Activated T-cell treated with anti-CD3 and anti-CD28 coated beads, Interleukin-2, amount 50 U/mL, for 24 hours (primary cell): ENCODE data around the gene BECN2.

Experiments
- DNase-seq: peaks from one replicate; pipeline ENCODE4 v3.0.0-alpha.2; 2020
- H3K27ac Mint-ChIP-seq: 2 replicates; pipeline ENCODE4 v1.8.0; 2020; ENCODE audit warnings: mild to moderate bottlenecking, mixed read lengths
- H3K27me3 Mint-ChIP-seq: 2 replicates; pipeline ENCODE4 v1.8.0; 2020; ENCODE audit warnings: mixed read lengths
- H3K36me3 Mint-ChIP-seq: 2 replicates; pipeline ENCODE4 v1.8.0; 2020; ENCODE audit warnings: low read depth, mixed read lengths
- H3K4me1 Mint-ChIP-seq: 2 replicates; pipeline ENCODE4 v1.8.0; 2020; ENCODE audit warnings: low read depth, mixed read lengths
- H3K4me3 Mint-ChIP-seq: 2 replicates; pipeline ENCODE4 v1.8.0; 2020; ENCODE audit warnings: mild to moderate bottlenecking, moderate library complexity, mixed read lengths
- H3K9me3 Mint-ChIP-seq: 2 replicates; pipeline ENCODE4 v1.8.0; 2020; ENCODE audit warnings: mixed read lengths

Gene BECN2, protein sequence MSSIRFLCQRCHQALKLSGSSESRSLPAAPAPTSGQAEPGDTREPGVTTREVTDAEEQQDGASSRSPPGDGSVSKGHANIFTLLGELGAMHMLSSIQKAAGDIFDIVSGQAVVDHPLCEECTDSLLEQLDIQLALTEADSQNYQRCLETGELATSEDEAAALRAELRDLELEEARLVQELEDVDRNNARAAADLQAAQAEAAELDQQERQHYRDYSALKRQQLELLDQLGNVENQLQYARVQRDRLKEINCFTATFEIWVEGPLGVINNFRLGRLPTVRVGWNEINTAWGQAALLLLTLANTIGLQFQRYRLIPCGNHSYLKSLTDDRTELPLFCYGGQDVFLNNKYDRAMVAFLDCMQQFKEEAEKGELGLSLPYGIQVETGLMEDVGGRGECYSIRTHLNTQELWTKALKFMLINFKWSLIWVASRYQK

DNA sequence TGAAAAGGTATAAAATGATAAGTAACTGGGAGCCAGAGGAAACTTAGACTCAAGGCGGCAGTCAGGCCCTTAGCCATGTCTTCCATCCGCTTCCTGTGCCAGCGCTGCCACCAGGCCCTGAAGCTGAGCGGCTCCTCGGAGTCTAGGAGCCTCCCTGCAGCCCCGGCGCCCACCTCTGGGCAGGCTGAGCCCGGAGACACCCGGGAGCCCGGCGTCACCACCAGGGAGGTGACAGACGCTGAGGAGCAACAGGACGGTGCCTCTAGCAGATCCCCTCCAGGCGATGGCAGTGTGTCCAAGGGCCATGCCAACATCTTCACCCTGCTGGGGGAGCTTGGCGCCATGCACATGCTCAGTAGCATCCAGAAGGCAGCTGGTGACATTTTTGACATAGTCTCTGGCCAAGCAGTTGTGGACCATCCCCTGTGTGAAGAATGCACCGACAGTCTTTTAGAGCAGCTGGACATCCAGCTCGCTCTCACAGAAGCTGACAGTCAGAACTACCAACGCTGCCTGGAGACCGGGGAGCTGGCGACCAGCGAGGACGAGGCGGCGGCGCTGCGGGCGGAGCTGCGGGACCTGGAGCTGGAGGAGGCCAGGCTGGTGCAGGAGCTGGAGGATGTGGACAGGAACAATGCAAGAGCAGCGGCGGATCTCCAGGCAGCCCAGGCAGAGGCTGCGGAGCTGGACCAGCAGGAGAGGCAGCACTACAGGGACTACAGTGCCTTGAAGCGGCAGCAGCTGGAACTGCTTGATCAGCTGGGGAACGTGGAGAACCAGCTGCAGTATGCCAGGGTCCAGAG is at the start of gene BECN2:
TSS of gene BECN2 (plus strand) at position 76 of the 803 bp plus-strand sequence. CDS start at position 76, 0 bp downstream.
- Mint-ChIP-seq H3K36me3 (no peaks in the 10 kb centered on the region), H3K27ac (no peak within 1 kb of the TSS), H3K4me1 (no peaks in the 10 kb centered on the region), H3K9me3 (no peaks in the 10 kb centered on the region), H3K4me3 (no peak within 1 kb of the TSS), H3K27me3 (no peaks in the 10 kb centered on the region)
- no peak for DNase-seq

DNA sequence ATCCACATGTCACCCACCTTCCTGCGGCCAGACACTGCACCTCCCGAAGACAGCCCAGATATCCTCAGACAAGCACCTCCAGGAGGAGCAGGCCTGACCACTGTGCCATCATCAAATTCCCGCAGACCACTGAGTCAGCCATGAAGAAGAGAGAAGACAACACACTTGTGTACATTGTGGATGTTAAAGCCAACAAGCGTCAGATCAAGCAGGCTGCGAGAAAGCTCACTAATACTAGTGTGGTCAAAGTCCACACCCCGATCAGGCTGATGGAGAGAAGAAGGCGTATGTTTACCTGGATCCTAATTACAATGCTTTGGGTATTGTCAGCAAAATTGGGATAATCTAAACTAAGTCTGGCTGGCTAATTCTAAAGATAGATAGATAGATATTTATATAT is 41.4 kb upstream of the BECN2 start:
- H3K4me1 Mint-ChIP-seq, result no peaks in the 10 kb centered on the region
- H3K27ac Mint-ChIP-seq, result no peak overlapping the region
- H3K27me3 Mint-ChIP-seq, result no peaks in the 10 kb centered on the region
- H3K36me3 Mint-ChIP-seq, result no peaks in the 10 kb centered on the region
- no peaks in the 10 kb centered on the region for H3K9me3 Mint-ChIP-seq
- H3K4me3 Mint-ChIP-seq, result no peak overlapping the region
- DNase-seq, result no peak

DNA sequence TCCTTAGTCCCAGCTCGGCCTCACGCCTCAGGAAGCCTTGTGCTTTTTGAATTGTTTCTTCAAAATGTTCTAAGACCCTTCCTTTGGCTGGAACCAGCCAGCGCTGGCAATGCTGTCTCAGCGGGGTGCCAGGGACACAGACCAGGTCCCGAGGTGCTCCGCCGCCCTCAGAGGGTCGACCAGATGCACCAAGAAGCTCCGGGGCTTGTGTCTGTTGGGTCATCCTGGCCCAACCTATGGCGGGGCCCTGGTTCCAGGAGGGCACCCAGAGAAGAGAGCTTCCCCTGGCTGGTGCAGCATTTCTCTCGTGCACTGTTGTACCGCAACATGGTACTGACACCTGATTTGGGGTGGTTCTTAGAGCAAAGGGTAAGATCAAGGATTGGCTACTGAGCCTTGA is 40.1 kb upstream of the BECN2 start:
- Mint-ChIP-seq H3K4me1 (no peaks in the 10 kb centered on the region), H3K27me3 (no peaks in the 10 kb centered on the region), H3K36me3 (no peaks in the 10 kb centered on the region), H3K9me3 (no peaks in the 10 kb centered on the region), H3K4me3 (no peak overlapping the region), H3K27ac (no peak overlapping the region)
- DNase-seq, result no peak

- no peak for DNase-seq
- Mint-ChIP-seq H3K4me3 (no peak overlapping the region), H3K27ac (no peak overlapping the region), H3K27me3 (no peaks in the 10 kb centered on the region), H3K9me3 (no peaks in the 10 kb centered on the region), H3K4me1 (no peaks in the 10 kb centered on the region), H3K36me3 (no peaks in the 10 kb centered on the region)
Measured at GRCh38 chr1:241918879-241919278, 38.7 kb upstream of the BECN2 start.

DNA sequence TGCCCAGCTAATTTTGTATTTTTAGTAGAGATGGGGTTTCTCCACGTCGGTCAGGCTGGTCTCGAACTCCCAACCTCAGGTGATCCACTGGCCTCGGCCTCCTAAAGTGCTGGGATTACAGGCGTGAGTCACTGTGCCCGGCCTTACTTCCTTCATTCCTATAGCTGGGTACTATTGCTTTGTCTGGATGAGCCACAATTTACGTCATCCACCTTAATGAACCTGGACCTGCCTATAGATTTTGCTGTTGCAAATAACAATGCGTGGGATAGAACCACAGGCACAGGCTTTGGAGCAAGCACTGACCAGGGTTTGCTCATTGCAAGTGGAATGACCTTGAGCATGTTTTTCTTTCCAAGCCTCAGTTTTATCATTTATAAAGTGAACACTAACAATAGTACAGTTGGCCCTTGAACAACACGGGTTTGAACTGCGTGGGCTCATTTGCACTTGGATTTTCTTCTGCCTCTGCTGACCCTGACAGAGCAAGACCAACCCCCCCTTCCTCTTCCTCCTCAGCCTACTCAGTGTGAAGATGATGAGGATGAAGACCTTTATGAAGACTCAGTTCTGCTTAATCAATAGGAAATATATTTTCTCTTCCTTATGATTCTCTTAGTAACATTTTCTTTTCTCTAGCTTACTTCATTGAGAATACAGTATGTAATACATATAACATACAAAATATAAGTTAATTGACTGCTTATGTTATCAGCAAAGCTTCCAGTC is 33.3 kb upstream of the BECN2 start:
- H3K4me1 Mint-ChIP-seq, result no peaks in the 10 kb centered on the region
- H3K27me3 Mint-ChIP-seq, result no peaks in the 10 kb centered on the region
- no peak overlapping the region for H3K4me3 Mint-ChIP-seq
- no peaks in the 10 kb centered on the region for H3K36me3 Mint-ChIP-seq
- no peak for DNase-seq
- H3K9me3 Mint-ChIP-seq, result no peaks in the 10 kb centered on the region
- H3K27ac Mint-ChIP-seq, result no peak overlapping the region

- no peaks in the 10 kb centered on the region for H3K4me1 Mint-ChIP-seq
- H3K36me3 Mint-ChIP-seq, result no peaks in the 10 kb centered on the region
- H3K27me3 Mint-ChIP-seq, result no peaks in the 10 kb centered on the region
- H3K27ac Mint-ChIP-seq, result no peak overlapping the region
- DNase-seq, result no peak
- H3K9me3 Mint-ChIP-seq, result no peaks in the 10 kb centered on the region
- no peak overlapping the region for H3K4me3 Mint-ChIP-seq
Measured at GRCh38 chr1:241926141-241926540, 31.4 kb upstream of the BECN2 start.

DNA sequence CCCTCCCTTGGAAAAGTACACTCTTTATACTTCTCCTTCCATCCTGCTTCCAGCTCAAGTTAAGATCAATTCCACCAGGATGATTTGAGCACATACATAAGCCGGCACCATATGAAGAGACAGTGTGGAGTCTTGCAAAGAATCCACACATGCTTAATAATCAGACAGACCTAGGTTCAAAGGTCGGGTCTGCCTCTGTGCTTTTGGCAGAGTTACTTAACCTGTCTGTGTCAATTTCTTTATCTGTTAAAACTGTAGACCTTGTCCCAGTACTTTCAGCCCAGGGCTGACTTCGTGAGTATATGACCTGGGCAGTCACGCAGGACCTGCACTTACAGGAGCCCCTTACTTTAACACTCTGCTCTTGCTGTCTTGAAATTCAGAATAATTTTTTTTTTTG is 30.2 kb upstream of the BECN2 start:
- no peaks in the 10 kb centered on the region for H3K27me3 Mint-ChIP-seq
- H3K4me3 Mint-ChIP-seq, result no peak overlapping the region
- no peaks in the 10 kb centered on the region for H3K4me1 Mint-ChIP-seq
- DNase-seq, result no peak
- H3K9me3 Mint-ChIP-seq, result no peaks in the 10 kb centered on the region
- H3K36me3 Mint-ChIP-seq, result no peaks in the 10 kb centered on the region
- H3K27ac Mint-ChIP-seq, result no peak overlapping the region

DNA sequence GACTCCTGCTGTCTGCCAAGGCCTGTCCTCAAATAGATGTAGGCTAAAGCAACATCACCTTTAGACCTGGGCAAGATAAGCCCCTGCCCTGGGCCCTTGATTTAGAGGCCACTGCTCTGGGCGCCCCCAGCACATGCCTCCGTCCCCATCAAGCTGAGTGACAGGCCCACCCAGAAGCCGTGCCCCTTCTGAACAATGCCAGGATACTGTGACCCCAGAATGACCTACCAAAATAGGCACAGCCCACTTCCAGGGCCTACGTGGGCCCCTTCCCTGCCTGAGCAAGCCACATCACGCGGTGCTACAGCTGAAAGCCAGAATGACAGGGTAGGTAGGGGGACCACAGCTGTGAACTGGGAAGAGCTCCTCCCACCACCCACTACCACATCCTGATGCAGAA is 24.7 kb upstream of the BECN2 start:
- no peak overlapping the region for H3K27ac Mint-ChIP-seq
- no peak overlapping the region for H3K4me3 Mint-ChIP-seq
- peaks cover 5% of the 10 kb centered on the region for H3K27me3 Mint-ChIP-seq
- no peak for DNase-seq
- no peaks in the 10 kb centered on the region for H3K4me1 Mint-ChIP-seq
- H3K9me3 Mint-ChIP-seq, result no peaks in the 10 kb centered on the region
- no peaks in the 10 kb centered on the region for H3K36me3 Mint-ChIP-seq

DNA sequence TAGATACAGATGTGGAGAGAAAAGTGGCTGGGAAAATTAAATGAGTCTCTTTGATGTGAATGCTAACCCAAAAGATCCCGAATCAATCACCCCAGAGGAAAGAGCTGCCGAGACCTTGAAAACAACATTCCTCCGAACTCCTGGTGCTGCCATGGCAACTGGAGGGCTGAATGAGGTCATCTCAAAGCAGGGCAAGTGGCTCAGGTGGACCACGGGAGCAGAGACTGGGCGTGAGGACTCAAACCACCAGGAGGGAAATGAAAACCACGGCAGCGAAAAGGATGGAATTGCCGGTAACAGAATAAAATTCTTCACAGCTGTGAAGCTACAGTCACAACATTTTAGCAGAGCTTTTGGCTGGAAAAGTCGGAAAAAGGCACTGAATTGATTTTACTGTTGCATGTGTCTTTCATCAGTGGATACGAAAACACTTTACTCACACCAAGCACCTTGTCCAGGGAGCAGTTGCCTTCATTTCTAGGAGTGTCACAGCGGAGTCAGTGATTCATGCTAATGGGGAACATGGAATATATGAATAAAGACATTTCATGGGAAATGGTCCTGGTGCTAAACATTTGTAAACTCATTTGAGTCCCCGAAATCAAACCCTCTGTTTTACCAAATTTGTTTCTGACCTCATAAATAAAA is 23.2 kb upstream of the BECN2 start:
- DNase-seq, result no peak
- Mint-ChIP-seq H3K27ac (no peak overlapping the region), H3K4me3 (no peak overlapping the region), H3K27me3 (peaks cover 5% of the 10 kb centered on the region), H3K4me1 (no peaks in the 10 kb centered on the region), H3K9me3 (no peaks in the 10 kb centered on the region), H3K36me3 (no peaks in the 10 kb centered on the region)

GRCh38 chr1:241934866-241935265 is 22.7 kb upstream of the BECN2 start:
- Mint-ChIP-seq H3K27me3 (peaks cover 5% of the 10 kb centered on the region), H3K4me1 (no peaks in the 10 kb centered on the region), H3K36me3 (no peaks in the 10 kb centered on the region), H3K9me3 (no peaks in the 10 kb centered on the region), H3K4me3 (no peak overlapping the region), H3K27ac (no peak overlapping the region)
- DNase-seq, result no peak

- Mint-ChIP-seq H3K27me3 (no peaks in the 10 kb centered on the region), H3K4me3 (no peak overlapping the region), H3K36me3 (no peaks in the 10 kb centered on the region), H3K27ac (no peak overlapping the region), H3K9me3 (no peaks in the 10 kb centered on the region), H3K4me1 (no peaks in the 10 kb centered on the region)
- DNase-seq, result no peak
Measured at GRCh38 chr1:241939798-241940197, 17.8 kb upstream of the BECN2 start.

DNA sequence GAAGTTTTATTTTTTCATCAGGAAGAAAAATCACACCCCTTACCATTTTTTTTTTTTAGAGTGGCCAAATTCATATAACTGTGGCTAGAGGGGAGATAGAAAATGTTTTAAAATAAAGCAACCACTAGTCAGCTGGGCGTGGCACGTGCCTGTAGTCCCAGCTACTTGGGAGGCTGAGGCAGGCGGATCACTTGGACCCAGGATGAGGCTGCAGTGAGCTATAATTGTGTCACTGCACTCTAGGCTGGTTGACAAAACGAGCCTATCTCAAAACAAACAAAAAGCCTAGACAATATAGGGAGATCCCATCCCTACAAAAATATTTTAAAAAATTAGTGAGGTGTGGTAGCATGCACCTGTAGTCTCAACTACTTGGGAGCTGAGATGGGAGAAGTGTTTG is 14.8 kb upstream of the BECN2 start:
- no peak overlapping the region for H3K4me3 Mint-ChIP-seq
- no peak for DNase-seq
- H3K9me3 Mint-ChIP-seq, result no peaks in the 10 kb centered on the region
- H3K4me1 Mint-ChIP-seq, result no peaks in the 10 kb centered on the region
- H3K36me3 Mint-ChIP-seq, result no peaks in the 10 kb centered on the region
- H3K27me3 Mint-ChIP-seq, result no peaks in the 10 kb centered on the region
- no peak overlapping the region for H3K27ac Mint-ChIP-seq

GRCh38 chr1:241944300-241944699 is 13.3 kb upstream of the BECN2 start:
- Mint-ChIP-seq H3K36me3 (no peaks in the 10 kb centered on the region), H3K27me3 (peaks cover 2% of the 10 kb centered on the region), H3K4me3 (no peak overlapping the region), H3K9me3 (no peaks in the 10 kb centered on the region), H3K27ac (no peak overlapping the region), H3K4me1 (no peaks in the 10 kb centered on the region)
- no peak for DNase-seq

DNA sequence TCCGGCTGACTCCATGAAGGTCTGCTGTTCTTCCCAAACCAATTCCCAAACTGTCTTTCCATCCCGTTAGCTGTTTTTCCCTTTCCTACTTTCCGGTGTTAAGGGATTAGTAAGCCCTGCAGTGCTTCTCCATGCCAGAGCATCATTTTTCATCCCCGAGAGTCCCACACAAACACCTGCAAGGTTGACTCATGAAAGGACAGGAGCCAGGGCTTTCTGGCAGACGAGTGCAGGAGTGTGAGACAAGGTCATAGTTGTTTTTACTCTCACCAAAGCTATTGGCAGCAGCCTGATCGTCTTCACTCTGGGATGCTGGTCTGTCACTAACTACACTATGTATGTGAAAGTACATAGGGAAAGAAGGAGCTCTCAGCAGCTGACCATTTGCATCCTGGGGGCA is 10.2 kb upstream of the BECN2 start:
- no peaks in the 10 kb centered on the region for H3K36me3 Mint-ChIP-seq
- H3K9me3 Mint-ChIP-seq, result no peaks in the 10 kb centered on the region
- H3K4me3 Mint-ChIP-seq, result no peak overlapping the region
- H3K4me1 Mint-ChIP-seq, result no peaks in the 10 kb centered on the region
- no peak overlapping the region for H3K27ac Mint-ChIP-seq
- no peak for DNase-seq
- H3K27me3 Mint-ChIP-seq, result peaks cover 2% of the 10 kb centered on the region
